Measurements from ENCODE around the gene NFU1.

GRCh38 chr2:69456950-69457445 lies 19.8 kb upstream of the NFU1 start:
- TF ChIP-seq EZH2 (IDR thresholded peaks at IDR 0.05) (no peak), POLR2AphosphoS5 (IDR thresholded peaks at IDR 0.05; ENCODE audit: borderline replicate concordance, low read depth, low read length) (no peak)
